Astrocyte of the cerebellum (primary cell): ENCODE measurements around the gene TENT4B.

Source experiments
- DNase-seq: peaks from one replicate; pipeline ENCODE4 v3.0.0-alpha.2; 2011; ENCODE audit warnings: low read depth
- H3K4me3 ChIP-seq: 2 replicates; pipeline ENCODE4 v1.5.1; 2011; ENCODE audit warnings: mild to moderate bottlenecking, low read depth, low read length, moderate library complexity
- CTCF ChIP-seq: IDR thresholded peaks from 2 replicates; pipeline ENCODE4 v1.5.1; 2012; ENCODE audit warnings: low read length, low read depth, moderate library complexity, mild to moderate bottlenecking; ENCODE audit errors: missing control alignments
- in situ Hi-C: cut with HindIII; loops from 2 replicates; pipeline ENCODE4 v1.10.0; 2017; ENCODE audit warnings: low sequenced_read_pairs

The TENT4B gene

GRCh38 chr16:50209546-50210265 is 56.6 kb downstream of the TENT4B start:
- in situ Hi-C loops, result no loop called here
- no peak for TF ChIP-seq CTCF
- DNase-seq, result no peak
- H3K4me3 ChIP-seq, result no peak overlapping the region

GRCh38 chr16:50210266-50211038 is 57.3 kb downstream of the TENT4B start:
- in situ Hi-C loops, result no loop called here
- peak; percentile 80 for DNase-seq
- no peak overlapping the region for H3K4me3 ChIP-seq
- TF ChIP-seq CTCF, result peak; percentile 88

- TF ChIP-seq CTCF, result peak; percentile 56
- in situ Hi-C loops, result no loop called here
- peak; percentile 39 for DNase-seq
- no peak overlapping the region for H3K4me3 ChIP-seq
Measured at GRCh38 chr16:50213939-50214519, 60.9 kb downstream of the TENT4B start.

GRCh38 chr16:50215680-50216079 is 62.6 kb downstream of the TENT4B start:
- DNase-seq, result no peak
- in situ Hi-C loops, result no loop called here
- TF ChIP-seq CTCF, result no peak
- no peak overlapping the region for H3K4me3 ChIP-seq

- in situ Hi-C loops, result no loop called here
- no peak overlapping the region for H3K4me3 ChIP-seq
- DNase-seq, result no peak
- TF ChIP-seq CTCF, result no peak
Measured at GRCh38 chr16:50216231-50216630, 63.1 kb downstream of the TENT4B start.

GRCh38 chr16:50219402-50219975 is 66.4 kb downstream of the TENT4B start:
- no peak overlapping the region for H3K4me3 ChIP-seq
- TF ChIP-seq CTCF, result no peak
- in situ Hi-C loops, result no loop called here
- no peak for DNase-seq
